Chondrocyte (in vitro differentiated cells): ENCODE measurements around the gene ID3. TPM values are rescaled to one million over a fixed set of nuclear protein-coding genes. Genes with fewer than 3 reads are reported as not detected.
"Not testable (repeated sequence)": the region's sequence is repeated elsewhere in the genome, so short reads cannot be mapped to it uniquely, and the experiment has no call there.

ENCODE experiments used
- DNase-seq: peaks from one replicate; pipeline ENCODE4 v3.0.0; 2021; ENCODE audit warnings: mixed read lengths, low spot score
- H3K27ac Mint-ChIP-seq: one replicate; pipeline ENCODE4 v1.8.0; 2021; ENCODE audit warnings: mild to moderate bottlenecking, moderate library complexity, mixed read lengths; ENCODE audit not compliant: unreplicated experiment
- H3K27me3 Mint-ChIP-seq: 2 replicates; pipeline ENCODE4 v1.8.0; 2021; ENCODE audit warnings: low read depth, mixed read lengths
- H3K36me3 Mint-ChIP-seq: 2 replicates; pipeline ENCODE4 v1.8.0; 2021; ENCODE audit warnings: low read depth, mixed read lengths
- H3K4me1 Mint-ChIP-seq: 2 replicates; pipeline ENCODE4 v1.8.0; 2021; ENCODE audit warnings: low read depth, mild to moderate bottlenecking, mixed read lengths
- H3K4me3 Mint-ChIP-seq: one replicate; pipeline ENCODE4 v1.8.0; 2021; ENCODE audit warnings: mild to moderate bottlenecking, moderate library complexity, mixed read lengths; ENCODE audit not compliant: unreplicated experiment
- H3K9me3 Mint-ChIP-seq: 2 replicates; pipeline ENCODE4 v1.8.0; 2021; ENCODE audit warnings: low read depth, mixed read lengths
- total RNA-seq: library from RNA; stranded (reverse); gene quantifications from 3 replicates; pipeline ENCODE4 v1.2.1, GENCODE V29; 2021
- TF ChIP-seq, protein P1 (sequence below): fragments of 200-600 bp; sonication (generic); IDR thresholded peaks from 2 replicates; pipeline ENCODE4 v1.5.0; 2021; ENCODE audit warnings: antibody characterized with exemption, mild to moderate bottlenecking, moderate library complexity

The ID3 gene
- total RNA-seq, 1 donor from 2014 or later = 81.8 TPM

DNA sequence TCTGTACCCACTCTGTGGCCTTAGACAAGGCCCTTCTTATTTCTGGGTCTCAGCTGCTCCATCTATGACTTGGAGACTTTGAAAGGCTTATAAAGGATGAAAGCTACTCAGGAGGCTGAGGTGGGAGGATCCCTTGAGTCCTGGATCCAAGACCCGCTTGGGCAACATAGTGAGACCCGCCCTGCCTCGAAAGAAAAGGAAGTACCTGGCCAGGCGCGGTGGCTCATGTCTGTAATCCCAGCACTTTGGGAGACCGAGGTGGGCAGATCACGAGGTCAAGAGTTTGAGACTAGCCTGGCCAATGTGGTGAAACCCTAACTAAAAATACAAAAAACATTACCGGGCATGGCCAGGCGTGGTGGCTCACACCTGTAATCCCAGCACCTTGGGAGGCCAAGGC lies 13.4 kb downstream of the ID3 start:
- TF ChIP-seq, protein P1, sequence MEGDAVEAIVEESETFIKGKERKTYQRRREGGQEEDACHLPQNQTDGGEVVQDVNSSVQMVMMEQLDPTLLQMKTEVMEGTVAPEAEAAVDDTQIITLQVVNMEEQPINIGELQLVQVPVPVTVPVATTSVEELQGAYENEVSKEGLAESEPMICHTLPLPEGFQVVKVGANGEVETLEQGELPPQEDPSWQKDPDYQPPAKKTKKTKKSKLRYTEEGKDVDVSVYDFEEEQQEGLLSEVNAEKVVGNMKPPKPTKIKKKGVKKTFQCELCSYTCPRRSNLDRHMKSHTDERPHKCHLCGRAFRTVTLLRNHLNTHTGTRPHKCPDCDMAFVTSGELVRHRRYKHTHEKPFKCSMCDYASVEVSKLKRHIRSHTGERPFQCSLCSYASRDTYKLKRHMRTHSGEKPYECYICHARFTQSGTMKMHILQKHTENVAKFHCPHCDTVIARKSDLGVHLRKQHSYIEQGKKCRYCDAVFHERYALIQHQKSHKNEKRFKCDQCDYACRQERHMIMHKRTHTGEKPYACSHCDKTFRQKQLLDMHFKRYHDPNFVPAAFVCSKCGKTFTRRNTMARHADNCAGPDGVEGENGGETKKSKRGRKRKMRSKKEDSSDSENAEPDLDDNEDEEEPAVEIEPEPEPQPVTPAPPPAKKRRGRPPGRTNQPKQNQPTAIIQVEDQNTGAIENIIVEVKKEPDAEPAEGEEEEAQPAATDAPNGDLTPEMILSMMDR = no peak
- no peak overlapping the region for H3K27ac Mint-ChIP-seq
- peaks cover 4% of the 10 kb centered on the region for H3K4me1 Mint-ChIP-seq

DNA sequence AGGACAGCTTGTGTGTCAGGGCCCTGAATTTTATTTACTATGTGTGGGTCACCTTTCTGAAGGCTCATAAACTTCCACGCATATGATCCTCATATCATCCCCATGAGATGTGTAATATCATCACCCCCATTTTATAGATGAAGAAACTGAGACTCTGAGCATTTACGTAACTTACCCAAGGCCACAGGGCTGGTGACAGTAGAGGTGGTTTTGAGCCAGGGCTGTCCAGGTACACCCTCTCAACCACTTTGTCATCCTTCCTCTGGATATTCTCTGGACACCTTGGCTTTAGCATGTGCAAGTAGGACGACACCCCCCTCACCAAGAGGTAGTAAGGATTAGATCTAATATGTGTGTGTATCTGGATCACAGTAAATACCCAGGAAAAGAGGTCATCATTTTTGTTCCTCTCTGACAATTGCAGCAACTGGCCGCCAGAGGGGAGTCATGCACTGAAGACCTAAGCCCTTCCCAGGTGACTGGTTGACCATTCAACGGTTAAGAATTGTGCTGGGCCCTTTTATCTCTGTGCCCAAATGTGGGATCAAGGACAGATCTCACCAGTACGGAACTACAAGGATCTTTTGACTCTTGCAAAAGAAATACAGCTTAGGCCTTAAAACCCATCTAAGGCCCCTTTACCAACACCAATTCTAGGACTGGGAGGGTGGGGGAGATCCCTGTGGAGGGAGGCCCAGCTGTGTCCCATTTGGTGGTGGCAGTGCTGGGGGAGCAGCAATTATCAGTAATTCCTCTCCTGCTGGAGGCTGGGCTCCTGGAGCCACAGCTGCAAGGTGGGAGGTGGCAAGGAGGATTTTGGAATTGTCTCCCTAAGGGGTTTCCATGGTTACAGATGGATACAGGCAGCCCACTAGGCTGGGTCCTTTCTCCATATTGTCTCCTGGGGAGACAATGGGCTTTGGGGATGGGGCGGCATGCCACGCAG lies 14.6 kb downstream of the ID3 start:
- DNase-seq = no peak

More for the DNA sequence above, 13.4 kb downstream of the ID3 start:
- no peak overlapping the region for H3K4me3 Mint-ChIP-seq
- DNase-seq = no peak
- H3K36me3 Mint-ChIP-seq = no peaks in the 10 kb centered on the region
- no peaks in the 10 kb centered on the region for H3K27me3 Mint-ChIP-seq
- H3K9me3 Mint-ChIP-seq = no peaks in the 10 kb centered on the region

DNA sequence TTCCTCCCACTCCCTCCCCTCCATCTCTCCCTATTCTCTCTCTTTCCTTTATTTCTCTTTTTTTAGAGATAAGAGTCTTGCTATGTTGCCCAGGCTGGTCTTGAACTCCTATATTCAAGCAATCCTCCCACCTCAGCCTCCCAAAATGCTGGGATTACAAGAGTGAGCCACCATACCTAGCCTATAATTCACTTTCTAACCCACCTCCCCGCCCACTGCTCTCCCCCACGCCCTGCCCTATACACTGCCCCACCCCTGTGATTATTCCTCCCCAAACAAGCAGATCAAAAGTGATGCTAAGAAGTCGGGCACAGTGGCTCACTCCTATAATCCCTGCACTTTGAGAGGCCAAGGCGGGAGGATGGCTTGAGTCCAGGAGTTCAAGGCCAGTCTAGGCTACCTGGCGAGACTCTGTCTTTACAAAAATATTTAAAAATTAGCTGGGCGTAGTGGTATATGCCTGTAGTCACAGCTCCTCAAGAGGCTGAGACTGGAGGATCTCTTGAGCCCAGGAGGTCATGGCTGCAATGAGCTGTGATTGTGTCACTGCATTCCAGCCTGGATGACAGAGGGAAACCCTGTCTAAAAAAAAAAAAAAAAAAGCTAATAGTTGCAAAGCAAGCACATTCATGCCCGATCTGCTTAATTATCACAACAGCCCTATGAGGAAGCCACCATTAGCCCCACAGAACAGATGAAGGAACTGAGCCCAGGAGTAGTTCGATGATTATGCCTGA lies 15.4 kb downstream of the ID3 start:
- Mint-ChIP-seq H3K27ac (no peak overlapping the region), H3K9me3 (no peaks in the 10 kb centered on the region)

More for the DNA sequence above, 14.6 kb downstream of the ID3 start:
- H3K36me3 Mint-ChIP-seq = no peaks in the 10 kb centered on the region
- peaks cover 8% of the 10 kb centered on the region for H3K4me1 Mint-ChIP-seq
- no peak overlapping the region for H3K4me3 Mint-ChIP-seq
- TF ChIP-seq, protein P1 = peak; percentile 96
- no peaks in the 10 kb centered on the region for H3K27me3 Mint-ChIP-seq
- no peak overlapping the region for H3K27ac Mint-ChIP-seq
- no peaks in the 10 kb centered on the region for H3K9me3 Mint-ChIP-seq

DNA sequence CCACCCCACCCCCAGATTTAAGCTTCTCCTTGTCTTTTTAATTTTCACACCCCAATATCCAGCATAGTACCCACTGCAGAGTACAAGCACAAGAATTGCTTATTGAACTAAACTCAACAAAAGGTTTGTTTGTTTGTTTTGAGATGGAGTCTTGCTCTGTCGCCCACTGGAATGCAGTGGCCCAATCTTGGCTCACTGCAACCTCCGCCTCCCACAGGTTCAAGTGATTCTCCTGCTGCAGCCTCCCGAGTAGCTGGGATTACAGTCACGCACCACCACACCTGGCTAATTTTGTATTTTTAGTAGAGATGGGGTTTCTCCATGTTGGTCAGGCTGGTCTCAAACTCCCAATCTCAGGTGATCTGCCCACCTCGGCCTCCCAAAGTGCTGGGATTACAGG lies 16.4 kb downstream of the ID3 start:
- H3K4me1 Mint-ChIP-seq = peaks cover 11% of the 10 kb centered on the region
- H3K4me3 Mint-ChIP-seq, DNase-seq, H3K27me3 Mint-ChIP-seq, H3K9me3 Mint-ChIP-seq, H3K27ac Mint-ChIP-seq, H3K36me3 Mint-ChIP-seq: not testable (repeated sequence)

More for the DNA sequence above, 15.4 kb downstream of the ID3 start:
- TF ChIP-seq, protein P1 = no peak
- no peaks in the 10 kb centered on the region for H3K36me3 Mint-ChIP-seq
- DNase-seq = no peak
- H3K4me1 Mint-ChIP-seq = peaks cover 11% of the 10 kb centered on the region
- H3K27me3 Mint-ChIP-seq = no peaks in the 10 kb centered on the region
- no peak overlapping the region for H3K4me3 Mint-ChIP-seq

DNA sequence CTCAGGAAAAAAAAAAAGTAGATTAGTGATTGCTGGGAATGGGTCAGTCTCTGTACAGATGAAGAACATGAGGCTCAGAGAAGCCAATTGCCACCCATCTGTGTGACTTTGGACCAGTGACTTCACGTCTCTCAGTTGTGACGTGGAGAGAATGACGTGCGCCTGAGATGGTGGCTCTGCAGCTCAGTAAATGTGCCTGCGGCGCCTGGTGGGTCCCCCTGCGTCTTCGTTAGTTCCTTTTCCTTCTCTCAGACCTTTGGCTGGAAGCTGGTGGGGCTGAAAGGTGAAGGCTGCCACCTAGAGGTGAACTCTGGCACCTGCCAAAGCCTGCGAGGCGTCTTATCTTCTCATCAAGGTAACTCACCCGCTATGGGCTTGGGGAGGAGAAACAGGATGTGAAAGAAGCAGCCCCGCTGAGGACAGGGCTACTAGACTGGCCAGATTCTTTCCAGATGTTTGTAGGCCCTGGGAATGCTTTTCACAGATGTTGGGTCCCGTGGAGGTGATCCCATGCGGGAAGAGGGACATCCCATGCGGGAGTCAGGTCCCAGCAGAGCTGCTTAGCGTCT lies 19.5 kb downstream of the ID3 start:
- TF ChIP-seq, protein P1 = peak; percentile 96
- Mint-ChIP-seq H3K27ac (peak overlapping the region; percentile 17), H3K36me3 (no peaks in the 10 kb centered on the region), H3K4me3 (peak overlapping the region; percentile 59), H3K4me1 (peaks cover 16% of the 10 kb centered on the region), H3K27me3 (no peaks in the 10 kb centered on the region), H3K9me3 (no peaks in the 10 kb centered on the region)
- no peak for DNase-seq
